B cell (primary cell): ENCODE results near the gene IL9.

Experiments
- EZH2 ChIP-seq: IDR thresholded peaks from 2 replicates; pipeline ENCODE4 v1.6.1; 2012; ENCODE audit warnings: borderline replicate concordance, low read depth, mild to moderate bottlenecking, moderate library complexity, low read length; ENCODE audit not compliant: insufficient read depth, poor library complexity, severe bottlenecking
- TF ChIP-seq, protein P1 (sequence below): fragments of 200-600 bp; IDR thresholded peaks from one replicate; pipeline ENCODE4 v1.8.0; 2022; ENCODE audit warnings: antibody characterized with exemption, mild to moderate bottlenecking

- TF ChIP-seq, protein P1, sequence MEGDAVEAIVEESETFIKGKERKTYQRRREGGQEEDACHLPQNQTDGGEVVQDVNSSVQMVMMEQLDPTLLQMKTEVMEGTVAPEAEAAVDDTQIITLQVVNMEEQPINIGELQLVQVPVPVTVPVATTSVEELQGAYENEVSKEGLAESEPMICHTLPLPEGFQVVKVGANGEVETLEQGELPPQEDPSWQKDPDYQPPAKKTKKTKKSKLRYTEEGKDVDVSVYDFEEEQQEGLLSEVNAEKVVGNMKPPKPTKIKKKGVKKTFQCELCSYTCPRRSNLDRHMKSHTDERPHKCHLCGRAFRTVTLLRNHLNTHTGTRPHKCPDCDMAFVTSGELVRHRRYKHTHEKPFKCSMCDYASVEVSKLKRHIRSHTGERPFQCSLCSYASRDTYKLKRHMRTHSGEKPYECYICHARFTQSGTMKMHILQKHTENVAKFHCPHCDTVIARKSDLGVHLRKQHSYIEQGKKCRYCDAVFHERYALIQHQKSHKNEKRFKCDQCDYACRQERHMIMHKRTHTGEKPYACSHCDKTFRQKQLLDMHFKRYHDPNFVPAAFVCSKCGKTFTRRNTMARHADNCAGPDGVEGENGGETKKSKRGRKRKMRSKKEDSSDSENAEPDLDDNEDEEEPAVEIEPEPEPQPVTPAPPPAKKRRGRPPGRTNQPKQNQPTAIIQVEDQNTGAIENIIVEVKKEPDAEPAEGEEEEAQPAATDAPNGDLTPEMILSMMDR, result no peak
- no peak for TF ChIP-seq EZH2
Measured at GRCh38 chr5:135934939-135935338, 39.3 kb upstream of the IL9 start.
